WTC11 (cell line): Measurements from ENCODE around the gene MRPL34. TPM values are rescaled to one million over a fixed set of nuclear protein-coding genes. Genes with fewer than 3 reads are reported as not detected.

ENCODE experiments used
- ATAC-seq: fragments of 200-7000 bp; cut with Tn5 transposase; 2 replicates; pipeline ENCODE4 v1.10.0; 2021; ENCODE audit warnings: mild to moderate bottlenecking, moderate library complexity
- CTCF ChIA-PET: fragments of 300-600 bp; sonication (Branson Sonifier 250); formaldehyde crosslinking; loops from one replicate; lab custom pipeline; 2021; ENCODE audit warnings: antibody characterized with exemption; lab: Charles Lee
- POLR2A ChIA-PET: fragments of 350-600 bp; sonication (Branson Sonifier 250); formaldehyde crosslinking; loops from one replicate; lab custom pipeline; 2021; ENCODE audit warnings: antibody characterized with exemption; lab: Charles Lee
- DNase-seq: peaks from one replicate; pipeline ENCODE4 v3.0.0; 2021; ENCODE audit warnings: low spot score
- H3K27ac Mint-ChIP-seq: 2 replicates; pipeline ENCODE4 v1.8.0; 2021; ENCODE audit warnings: mixed read lengths
- H3K27me3 Mint-ChIP-seq: 2 replicates; pipeline ENCODE4 v1.8.0; 2021; ENCODE audit warnings: low read depth, mild to moderate bottlenecking, moderate library complexity, mixed read lengths
- H3K36me3 Mint-ChIP-seq: 2 replicates; pipeline ENCODE4 v1.8.0; 2021; ENCODE audit warnings: mixed read lengths
- H3K4me1 Mint-ChIP-seq: 2 replicates; pipeline ENCODE4 v1.8.0; 2022; ENCODE audit warnings: mixed read lengths
- H3K4me3 Mint-ChIP-seq: 2 replicates; pipeline ENCODE4 v1.8.0; 2021; ENCODE audit warnings: mild to moderate bottlenecking, moderate library complexity, mixed read lengths
- H3K9me3 Mint-ChIP-seq: 2 replicates; pipeline ENCODE4 v1.8.0; 2021; ENCODE audit warnings: mixed read lengths
- CDX4 ChIP-seq: fragments of 250-450 bp; sonication (Bioruptor Pico); IDR thresholded peaks from 2 replicates; pipeline ENCODE4 v1.9.0; 2021; ENCODE audit warnings: moderate library complexity, mild to moderate bottlenecking, inconsistent platforms, borderline replicate concordance
- CTCF ChIP-seq: fragments of 200-600 bp; IDR thresholded peaks from 2 replicates; pipeline ENCODE4 v1.8.0; 2022; ENCODE audit warnings: antibody characterized with exemption
- FOXP1 ChIP-seq: sonication (generic); formaldehyde crosslinking; IDR thresholded peaks from 2 replicates; pipeline ENCODE4 v1.8.0; 2022; ENCODE audit warnings: missing genetic modification reagents, mild to moderate bottlenecking, moderate library complexity, borderline replicate concordance
- IRF1 ChIP-seq: sonication (generic); formaldehyde crosslinking; IDR thresholded peaks from 2 replicates; pipeline ENCODE4 v1.8.0; 2023; ENCODE audit warnings: missing genetic modification reagents
- MLX ChIP-seq: sonication (generic); formaldehyde crosslinking; IDR thresholded peaks from 2 replicates; pipeline ENCODE4 v1.8.1; 2023; ENCODE audit warnings: mild to moderate bottlenecking, missing genetic modification reagents, moderate library complexity
- NFE2L1 ChIP-seq: sonication (generic); formaldehyde crosslinking; IDR thresholded peaks from 2 replicates; pipeline ENCODE4 v1.8.1; 2023; ENCODE audit warnings: missing genetic modification reagents
- NR3C1 ChIP-seq: sonication (generic); formaldehyde crosslinking; conservative IDR thresholded peaks from 2 replicates; pipeline ENCODE4 v1.8.1; 2023; ENCODE audit warnings: low read depth, mild to moderate bottlenecking, missing genetic modification reagents
- RORB ChIP-seq: fragments of 250-450 bp; sonication (Bioruptor Pico); IDR thresholded peaks from 2 replicates; pipeline ENCODE4 v1.9.0; 2021; ENCODE audit warnings: mild to moderate bottlenecking
- TEAD1 ChIP-seq: sonication (generic); formaldehyde crosslinking; IDR thresholded peaks from 2 replicates; pipeline ENCODE4 v1.8.0; 2022; ENCODE audit warnings: mild to moderate bottlenecking, missing genetic modification reagents
- TEAD4 ChIP-seq: sonication (generic); formaldehyde crosslinking; IDR thresholded peaks from 2 replicates; pipeline ENCODE4 v1.8.0; 2022; ENCODE audit warnings: mild to moderate bottlenecking, missing genetic modification reagents
- USF1 ChIP-seq: sonication (generic); formaldehyde crosslinking; IDR thresholded peaks from 2 replicates; pipeline ENCODE4 v1.8.0; 2022; ENCODE audit warnings: mild to moderate bottlenecking, missing genetic modification reagents
- USF2 ChIP-seq: sonication (generic); formaldehyde crosslinking; IDR thresholded peaks from 2 replicates; pipeline ENCODE4 v1.8.1; 2023; ENCODE audit warnings: mild to moderate bottlenecking, missing genetic modification reagents, moderate library complexity
- ZNF219 ChIP-seq: sonication (generic); formaldehyde crosslinking; IDR thresholded peaks from 2 replicates; pipeline ENCODE4 v1.8.0; 2023; ENCODE audit warnings: missing genetic modification reagents, mild to moderate bottlenecking, borderline replicate concordance
- ZNF532 ChIP-seq: fragments of 250-450 bp; sonication (Bioruptor Pico); IDR thresholded peaks from 2 replicates; pipeline ENCODE4 v1.9.0; 2021; ENCODE audit warnings: mild to moderate bottlenecking, borderline replicate concordance
- ZSCAN18 ChIP-seq: fragments of 250-450 bp; sonication (Bioruptor Pico); IDR thresholded peaks from 2 replicates; pipeline ENCODE4 v2.1.2; 2022; ENCODE audit warnings: mild to moderate bottlenecking, moderate library complexity
- total RNA-seq: library from RNA; stranded (reverse); gene quantifications from 3 replicates; pipeline ENCODE4 v1.2.3, GENCODE V29; 2021

MRPL34 gene
- total RNA-seq, 1 experiment from 2014 or later: 130 TPM

GRCh38 chr19:17341386-17341785 lies 35.7 kb downstream of the MRPL34 start:
- Mint-ChIP-seq H3K27me3 (no peaks in the 10 kb centered on the region), H3K27ac (no peak overlapping the region; the same call in 1 of the 2 replicates), H3K4me3 (no peak overlapping the region), H3K4me1 (peaks cover 27% of the 10 kb centered on the region), H3K36me3 (peaks cover 11% of the 10 kb centered on the region), H3K9me3 (no peaks in the 10 kb centered on the region)
- CTCF ChIA-PET: interaction anchor here (0.6 to 1.7 kb wide), 4 partner anchors 9 to 750 kb away, joined by 3 to 4 read pairs (median 4); no protein-coding TSS in a partner anchor
- POLR2A ChIA-PET: no interaction called here
- ATAC-seq: no peak
- TF ChIP-seq CDX4 (CRISPR knock-in tag) (no peak), USF2 (0 out of 2 replicates have a peak, but pooled peaks have one; percentile 19)
- DNase-seq: no peak

GRCh38 chr19:17341845-17342244 lies 36.2 kb downstream of the MRPL34 start:
- Mint-ChIP-seq H3K4me1 (peaks cover 28% of the 10 kb centered on the region), H3K4me3 (no peak overlapping the region), H3K9me3 (no peaks in the 10 kb centered on the region), H3K36me3 (peaks cover 11% of the 10 kb centered on the region), H3K27ac (no peak overlapping the region; the same call in 1 of the 2 replicates), H3K27me3 (no peaks in the 10 kb centered on the region)
- ChIA-PET CTCF (interaction anchor here (1.1 to 1.7 kb wide), 2 partner anchors 9 to 44 kb away, joined by 3 to 4 read pairs; no protein-coding TSS in a partner anchor), POLR2A (no interaction called here)
- DNase-seq (no peak), ATAC-seq (no peak)
- TF ChIP-seq ZNF532 (CRISPR knock-in tag) (no peak), USF1 (CRISPR knock-in tag) (no peak), TEAD1 (CRISPR knock-in tag) (no peak), NR3C1 (CRISPR knock-in tag) (no peak), NFE2L1 (CRISPR knock-in tag) (no peak), CTCF (no peak), MLX (CRISPR knock-in tag) (no peak), RORB (CRISPR knock-in tag) (no peak)

GRCh38 chr19:17346109-17346671 lies 40.5 kb downstream of the MRPL34 start:
- CTCF ChIA-PET: interaction anchor here (0.7 to 4.4 kb wide), 8 partner anchors 9 to 526 kb away, joined by 3 to 24 read pairs (median 7); partner anchors contain the start of genes ANO8, MVB12A and SLC5A5
- POLR2A ChIA-PET: no interaction called here
- H3K27ac Mint-ChIP-seq: peak overlapping the region; percentile 90
- ATAC-seq (peak; percentile 90), DNase-seq (peak; percentile 92)
- no peaks in the 10 kb centered on the region; the same call in 1 of the 2 replicates for H3K27me3 Mint-ChIP-seq
- H3K9me3 Mint-ChIP-seq: no peaks in the 10 kb centered on the region
- no peak overlapping the region for H3K4me3 Mint-ChIP-seq
- H3K4me1 Mint-ChIP-seq: peaks cover 20% of the 10 kb centered on the region
- H3K36me3 Mint-ChIP-seq: peaks cover 11% of the 10 kb centered on the region
- TF ChIP-seq TEAD4 (CRISPR knock-in tag) (no peak), FOXP1 (CRISPR knock-in tag) (0 out of 2 replicates have a peak, but pooled peaks have one; percentile 32), ZNF219 (CRISPR knock-in tag) (no peak), ZSCAN18 (CRISPR knock-in tag) (no peak), CTCF (peak; percentile 96), IRF1 (CRISPR knock-in tag) (no peak)
